ENCODE results near the gene SIPA1. TPM values are rescaled to one million over a fixed set of nuclear protein-coding genes. Genes with fewer than 3 reads are reported as not detected.

The SIPA1 gene
- total RNA-seq, 4 donors from 2014 or later = 40.7 to 56.3 (median 45.8) TPM

DNA sequence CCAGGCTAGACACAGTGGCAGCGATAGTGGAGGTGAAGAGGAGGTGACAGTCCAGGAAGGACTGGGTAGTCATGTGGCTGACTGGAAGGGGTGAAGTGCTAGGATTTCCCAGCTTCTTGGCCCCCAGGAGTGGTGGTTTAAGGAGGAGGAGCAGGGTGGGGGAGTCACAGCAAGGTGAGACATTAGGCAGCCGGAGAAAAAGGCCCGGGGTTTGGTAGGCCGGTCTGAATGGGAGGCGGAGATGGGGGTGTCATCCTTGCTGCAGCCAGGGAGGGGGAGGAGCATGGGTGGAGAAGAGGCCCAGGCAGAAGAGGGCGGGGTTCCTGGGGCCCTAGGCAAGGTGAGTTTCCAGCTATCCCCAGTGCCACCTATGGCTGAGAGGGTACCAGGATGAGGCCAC lies 6.1 kb downstream of the SIPA1 start:
- H3K4me3 ChIP-seq = no peak overlapping the region
- intact Hi-C loops (cut with DNase I) = no loop called here
- 62% methylated on average over 6 of the region's 6 CpGs for WGBS
- H3K9me3 ChIP-seq = no peaks in the 10 kb centered on the region
- peaks cover 24 to 62% (median 59%) of the 10 kb centered on the region in 4 donors for H3K4me1 ChIP-seq
- no peaks in the 10 kb centered on the region for H3K27me3 ChIP-seq
- H3K27ac ChIP-seq (replicated peaks in 1 of 4) = no peak overlapping the region
- TF ChIP-seq, protein P1, sequence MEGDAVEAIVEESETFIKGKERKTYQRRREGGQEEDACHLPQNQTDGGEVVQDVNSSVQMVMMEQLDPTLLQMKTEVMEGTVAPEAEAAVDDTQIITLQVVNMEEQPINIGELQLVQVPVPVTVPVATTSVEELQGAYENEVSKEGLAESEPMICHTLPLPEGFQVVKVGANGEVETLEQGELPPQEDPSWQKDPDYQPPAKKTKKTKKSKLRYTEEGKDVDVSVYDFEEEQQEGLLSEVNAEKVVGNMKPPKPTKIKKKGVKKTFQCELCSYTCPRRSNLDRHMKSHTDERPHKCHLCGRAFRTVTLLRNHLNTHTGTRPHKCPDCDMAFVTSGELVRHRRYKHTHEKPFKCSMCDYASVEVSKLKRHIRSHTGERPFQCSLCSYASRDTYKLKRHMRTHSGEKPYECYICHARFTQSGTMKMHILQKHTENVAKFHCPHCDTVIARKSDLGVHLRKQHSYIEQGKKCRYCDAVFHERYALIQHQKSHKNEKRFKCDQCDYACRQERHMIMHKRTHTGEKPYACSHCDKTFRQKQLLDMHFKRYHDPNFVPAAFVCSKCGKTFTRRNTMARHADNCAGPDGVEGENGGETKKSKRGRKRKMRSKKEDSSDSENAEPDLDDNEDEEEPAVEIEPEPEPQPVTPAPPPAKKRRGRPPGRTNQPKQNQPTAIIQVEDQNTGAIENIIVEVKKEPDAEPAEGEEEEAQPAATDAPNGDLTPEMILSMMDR (IDR thresholded peaks at IDR 0.05) = no peak
- TF ChIP-seq POLR2A (IDR thresholded peaks at IDR 0.05; ENCODE audit: low read depth) (no peak), POLR2AphosphoS5 (IDR thresholded peaks at IDR 0.05) (no peak), EP300 (IDR thresholded peaks at IDR 0.05) (no peak)
- no peak for DNase-seq (ENCODE audit: extremely low spot score)
- peaks cover 3 to 79% (median 76%) of the 10 kb centered on the region in 4 donors for H3K36me3 ChIP-seq

DNA sequence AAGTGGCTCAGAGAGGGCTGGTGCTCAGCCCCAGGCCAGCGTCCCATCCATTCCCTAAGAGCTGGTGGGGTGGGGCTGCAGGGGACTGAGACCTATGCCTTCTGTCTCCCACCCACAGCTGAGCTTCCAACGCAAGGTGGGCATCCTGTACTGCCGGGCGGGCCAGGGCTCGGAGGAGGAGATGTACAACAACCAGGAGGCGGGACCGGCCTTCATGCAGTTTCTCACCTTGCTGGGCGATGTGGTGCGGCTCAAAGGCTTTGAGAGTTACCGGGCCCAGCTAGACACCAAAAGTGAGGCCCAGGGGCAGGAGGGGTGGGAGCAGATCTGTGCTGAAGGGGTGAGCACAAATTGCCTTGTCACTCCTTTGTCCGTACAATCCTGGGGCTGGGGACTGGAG lies 6.9 kb downstream of the SIPA1 start:
- H3K9me3 ChIP-seq = no peaks in the 10 kb centered on the region
- peaks cover 3 to 88% (median 85%) of the 10 kb centered on the region in 4 donors for H3K36me3 ChIP-seq
- 92% methylated on average over 11 of the region's 11 CpGs for WGBS
- TF ChIP-seq, protein P1 (IDR thresholded peaks at IDR 0.05) = no peak
- TF ChIP-seq POLR2AphosphoS5 (IDR thresholded peaks at IDR 0.05) = no peak
- no peak for TF ChIP-seq EP300 (IDR thresholded peaks at IDR 0.05)
- TF ChIP-seq POLR2A (IDR thresholded peaks at IDR 0.05; ENCODE audit: low read depth) = no peak
- no peaks in the 10 kb centered on the region for H3K27me3 ChIP-seq
- intact Hi-C loops (cut with DNase I) = no loop called here
- peaks cover 15 to 62% (median 56%) of the 10 kb centered on the region in 4 donors for H3K4me1 ChIP-seq
- no peak for DNase-seq (ENCODE audit: extremely low spot score)
- no peak overlapping the region for H3K4me3 ChIP-seq
- H3K27ac ChIP-seq (replicated peaks in 1 of 4) = no peak overlapping the region

DNA sequence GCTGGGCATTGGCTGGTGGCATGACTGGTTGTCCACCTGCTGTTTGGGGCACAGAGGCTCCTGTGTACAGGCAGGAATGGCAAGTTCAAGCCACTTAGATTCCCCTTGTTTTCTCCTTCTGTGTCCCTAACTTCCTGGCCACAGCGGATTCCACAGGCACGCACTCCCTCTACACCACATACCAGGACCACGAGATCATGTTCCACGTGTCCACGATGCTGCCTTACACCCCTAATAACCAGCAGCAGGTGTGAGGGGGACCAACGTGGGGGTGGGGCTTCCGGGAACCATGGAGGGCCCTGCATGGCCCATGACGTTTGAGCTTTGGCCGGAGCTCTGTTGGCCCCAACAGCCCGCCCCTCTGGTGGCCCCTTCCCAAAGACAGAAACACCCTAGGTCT lies 7.8 kb downstream of the SIPA1 start:
- Histone ChIP-seq H3K27me3 (no peaks in the 10 kb centered on the region), H3K36me3 (peaks cover 3 to 95% (median 92%) of the 10 kb centered on the region in 4 donors), H3K4me3 (no peak overlapping the region), H3K4me1 (peaks cover 9 to 62% (median 55%) of the 10 kb centered on the region in 4 donors), H3K9me3 (no peaks in the 10 kb centered on the region), H3K27ac (replicated peaks in 1 of 4) (no peak overlapping the region)
- DNase-seq (ENCODE audit: extremely low spot score) = no peak
- intact Hi-C loops (cut with DNase I) = no loop called here
- no peak for TF ChIP-seq POLR2AphosphoS5 (IDR thresholded peaks at IDR 0.05)
- TF ChIP-seq EP300 (IDR thresholded peaks at IDR 0.05) = no peak
- TF ChIP-seq POLR2A (IDR thresholded peaks at IDR 0.05; ENCODE audit: low read depth) = no peak
- TF ChIP-seq, protein P1 (IDR thresholded peaks at IDR 0.05) = no peak
- 53% methylated on average over 7 of the region's 10 CpGs for WGBS

DNA sequence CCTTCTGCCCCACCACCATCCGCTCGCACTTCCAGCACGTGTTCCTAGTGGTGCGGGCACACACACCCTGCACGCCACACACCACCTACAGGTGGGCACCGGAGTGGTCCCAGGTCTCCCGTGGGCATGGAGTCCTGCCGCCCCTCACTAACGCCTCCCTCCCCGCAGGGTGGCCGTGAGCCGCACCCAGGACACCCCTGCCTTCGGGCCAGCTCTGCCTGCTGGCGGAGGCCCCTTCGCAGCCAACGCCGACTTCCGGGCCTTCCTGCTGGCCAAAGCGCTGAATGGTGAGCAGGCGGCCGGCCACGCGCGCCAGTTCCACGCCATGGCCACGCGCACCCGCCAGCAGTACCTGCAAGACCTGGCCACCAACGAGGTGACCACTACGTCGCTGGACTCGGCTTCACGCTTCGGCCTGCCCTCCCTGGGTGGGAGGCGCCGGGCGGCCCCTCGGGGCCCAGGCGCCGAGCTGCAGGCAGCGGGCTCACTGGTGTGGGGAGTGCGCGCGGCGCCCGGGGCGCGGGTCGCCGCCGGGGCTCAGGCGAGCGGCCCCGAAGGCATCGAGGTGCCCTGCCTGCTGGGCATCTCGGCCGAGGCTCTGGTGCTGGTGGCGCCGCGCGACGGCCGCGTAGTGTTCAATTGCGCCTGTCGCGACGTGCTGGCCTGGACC lies 8.5 kb downstream of the SIPA1 start:
- Histone ChIP-seq H3K9me3 (no peaks in the 10 kb centered on the region), H3K36me3 (peaks cover 3 to 98% (median 88%) of the 10 kb centered on the region in 4 donors), H3K27me3 (no peaks in the 10 kb centered on the region), H3K4me3 (peak overlapping the region in 3 of 4 donors; percentile 40 to 52 (median 44)), H3K4me1 (peaks cover 10 to 62% (median 55%) of the 10 kb centered on the region in 4 donors), H3K27ac (replicated peaks in 1 of 4) (peak overlapping the region in 3 of 4 donors; percentile 45 to 62 (median 52))
- 73% methylated on average over 41 of the region's 68 CpGs for WGBS
- intact Hi-C loops (cut with DNase I) = no loop called here
- TF ChIP-seq EP300 (IDR thresholded peaks at IDR 0.05) (no peak), POLR2AphosphoS5 (IDR thresholded peaks at IDR 0.05) (no peak), POLR2A (IDR thresholded peaks at IDR 0.05; ENCODE audit: low read depth) (no peak)
- TF ChIP-seq, protein P1 (IDR thresholded peaks at IDR 0.05) = no peak
- no peak for DNase-seq (ENCODE audit: extremely low spot score)
